GM18507 (cell line): ENCODE measurements around the gene RIPPLY2.
"Not testable (repeated sequence)": the region's sequence is repeated elsewhere in the genome, so short reads cannot be mapped to it uniquely, and the experiment has no call there.

Source experiments
- DNase-seq: peaks from one replicate; pipeline ENCODE4 v3.0.0; 2011; ENCODE audit warnings: low read depth; ENCODE audit not compliant: insufficient read length; ENCODE audit errors: extremely low spot score
- FAIRE-seq: peaks from 2 replicates; lab custom pipeline; 2011; peaks lifted over from hg19 to GRCh38; lab: Jason Lieb, UNC

Gene RIPPLY2

GRCh38 chr6:83891586-83891985 is 38.4 kb downstream of the RIPPLY2 start:
- FAIRE-seq (no peak), DNase-seq (no peak)

DNA sequence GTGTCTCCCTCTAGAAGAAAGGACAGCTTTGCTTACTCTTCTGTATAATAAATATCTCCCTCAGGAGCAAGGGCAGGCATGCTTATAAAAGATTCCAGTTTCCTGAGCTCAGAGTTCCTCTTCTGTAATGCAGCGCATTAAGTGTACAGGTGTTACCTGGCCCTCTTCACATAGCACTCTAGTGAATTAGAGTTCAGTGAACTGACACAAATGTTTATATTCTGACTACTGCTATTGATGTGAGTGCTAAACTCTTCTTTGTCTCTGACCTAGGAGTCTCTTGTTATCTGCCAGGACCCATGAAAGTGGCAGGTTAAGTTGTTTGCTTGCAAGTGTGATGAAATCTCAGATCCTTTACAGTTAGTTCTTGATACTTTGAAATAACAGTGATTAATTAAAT is 39.9 kb downstream of the RIPPLY2 start:
- DNase-seq (no peak), FAIRE-seq (no peak)

- DNase-seq, FAIRE-seq: not testable (repeated sequence)
Measured at GRCh38 chr6:83897094-83897493, 43.9 kb downstream of the RIPPLY2 start.

DNA sequence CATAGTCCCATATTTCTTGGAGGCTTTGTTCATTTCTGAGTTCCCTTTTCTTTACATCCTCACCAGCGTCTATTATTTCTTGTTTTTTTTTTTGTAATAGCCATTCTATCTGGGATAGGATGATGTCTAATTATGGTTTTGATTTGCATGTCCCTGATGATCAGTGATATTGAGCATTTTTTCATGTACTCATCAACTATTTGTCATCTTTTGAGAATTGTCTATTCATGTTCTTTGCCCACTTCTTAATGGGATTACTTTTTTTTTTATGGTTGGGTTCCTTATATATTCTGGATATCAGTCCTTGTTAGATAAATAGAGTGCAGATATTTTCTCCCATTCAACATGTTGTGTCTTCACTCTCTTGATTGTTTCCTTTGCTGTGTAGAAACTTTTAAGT is 48.5 kb downstream of the RIPPLY2 start:
- FAIRE-seq (no peak), DNase-seq (no peak)

DNA sequence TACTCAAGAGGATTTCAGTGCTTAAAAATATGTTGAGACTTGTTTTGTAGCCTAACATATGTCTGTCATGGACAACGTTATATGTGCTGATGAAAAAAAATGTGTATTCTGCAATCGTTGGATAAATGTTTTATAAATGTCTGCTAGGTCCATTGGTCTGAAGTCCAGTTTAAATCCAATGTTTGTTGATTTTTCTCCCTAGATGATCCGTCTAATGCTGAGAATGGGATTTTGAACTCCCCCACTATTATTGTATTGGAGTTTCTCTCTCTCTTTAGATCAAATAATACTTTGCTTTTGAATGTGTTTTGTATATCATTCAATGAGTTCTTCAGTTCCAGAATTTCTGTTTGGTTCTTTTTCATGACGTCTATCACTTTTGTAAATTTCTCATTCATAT is 51.2 kb downstream of the RIPPLY2 start:
- no peak for DNase-seq
- FAIRE-seq, result no peak

DNA sequence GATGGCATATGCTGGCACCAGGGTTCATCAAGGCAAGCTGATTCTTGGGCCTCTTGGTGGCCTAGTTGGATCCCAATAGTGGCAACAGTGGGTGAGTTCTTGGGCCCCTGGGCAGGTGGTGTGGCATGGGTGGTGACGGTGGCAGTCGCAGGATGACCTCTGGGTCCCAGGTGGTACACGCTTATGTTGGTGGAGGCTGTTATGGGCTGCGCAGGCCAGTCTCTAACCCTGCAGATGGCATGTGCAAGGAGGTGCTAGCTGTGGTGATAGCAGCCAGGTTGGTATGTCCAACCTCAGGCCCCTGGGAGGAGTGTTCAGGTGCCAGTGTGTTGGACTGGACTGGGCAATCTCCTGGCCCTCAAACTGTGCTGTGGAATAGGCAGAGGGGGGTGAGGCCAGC is 52.5 kb downstream of the RIPPLY2 start:
- FAIRE-seq, result no peak

More for the DNA sequence above, 52.5 kb downstream of the RIPPLY2 start:
- no peak for DNase-seq
